SK-N-SH (cell line): Measurements from ENCODE around the gene FMN2.

Experiments
- CHD2 ChIP-seq: fragments of 150-350 bp; IDR thresholded peaks from 2 replicates; pipeline ENCODE4 v1.6.1; 2018; ENCODE audit warnings: low read length; ENCODE audit not compliant: partially characterized antibody
- CTCF ChIP-seq: fragments of 200-600 bp; sonication (generic); IDR thresholded peaks from 2 replicates; pipeline ENCODE4 v1.6.1; 2017; ENCODE audit warnings: antibody characterized with exemption, mild to moderate bottlenecking, moderate library complexity
- ELF1 ChIP-seq: IDR thresholded peaks from 2 replicates; pipeline ENCODE4 v1.4.0; 2012
- GABPA ChIP-seq: IDR thresholded peaks from 2 replicates; pipeline ENCODE4 v1.4.0; 2012; ENCODE audit warnings: low read depth, mild to moderate bottlenecking
- NRF1 ChIP-seq: IDR thresholded peaks from 2 replicates; pipeline ENCODE4 v1.6.1; 2012; ENCODE audit warnings: low read depth, mild to moderate bottlenecking, low read length
- TF ChIP-seq, protein P1 (sequence below): fragments of 150-350 bp; IDR thresholded peaks from 2 replicates; pipeline ENCODE4 v1.6.1; 2017; ENCODE audit warnings: antibody characterized with exemption, low read length, low read depth, borderline replicate concordance

DNA sequence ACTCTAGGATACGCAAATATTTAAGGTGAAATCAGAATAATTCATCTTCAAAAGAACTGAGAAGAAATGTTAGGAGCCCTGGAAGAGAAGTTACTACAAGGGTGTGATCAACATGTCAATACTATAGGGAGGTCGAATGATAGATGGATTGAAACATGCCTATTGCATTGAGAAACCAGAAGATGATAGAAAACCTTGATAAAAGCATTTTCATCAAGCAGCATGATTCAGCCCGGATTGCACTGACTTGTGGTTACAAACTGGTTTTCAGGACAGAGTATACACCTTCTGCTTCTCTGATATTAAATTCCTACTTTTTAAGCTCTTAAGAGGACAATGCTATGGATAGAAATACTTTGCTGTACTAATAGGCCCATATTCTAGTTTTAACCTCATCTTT, 164.2 kb downstream of the FMN2 start:
- TF ChIP-seq, protein P1, sequence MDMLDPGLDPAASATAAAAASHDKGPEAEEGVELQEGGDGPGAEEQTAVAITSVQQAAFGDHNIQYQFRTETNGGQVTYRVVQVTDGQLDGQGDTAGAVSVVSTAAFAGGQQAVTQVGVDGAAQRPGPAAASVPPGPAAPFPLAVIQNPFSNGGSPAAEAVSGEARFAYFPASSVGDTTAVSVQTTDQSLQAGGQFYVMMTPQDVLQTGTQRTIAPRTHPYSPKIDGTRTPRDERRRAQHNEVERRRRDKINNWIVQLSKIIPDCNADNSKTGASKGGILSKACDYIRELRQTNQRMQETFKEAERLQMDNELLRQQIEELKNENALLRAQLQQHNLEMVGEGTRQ: no peak
- TF ChIP-seq GABPA: no peak
- TF ChIP-seq ELF1: no peak
- TF ChIP-seq NRF1: no peak
- TF ChIP-seq CHD2: no peak
- no peak for TF ChIP-seq CTCF
